Choroid plexus epithelial cell (primary cell): Measurements from ENCODE around the gene LGI4.
"Not testable (repeated sequence)": the region's sequence is repeated elsewhere in the genome, so short reads cannot be mapped to it uniquely, and the experiment has no call there.

ENCODE experiments used
- DNase-seq: peaks from one replicate; pipeline ENCODE4 v3.0.0-alpha.2; 2010; ENCODE audit warnings: low read depth
- H3K4me3 ChIP-seq: 2 replicates; pipeline ENCODE4 v1.5.1; 2011; ENCODE audit warnings: low read depth, mild to moderate bottlenecking, control low read depth, low read length, moderate library complexity
- CTCF ChIP-seq: conservative IDR thresholded peaks from 2 replicates; pipeline ENCODE4 v1.5.1; 2011; ENCODE audit warnings: low read depth, mild to moderate bottlenecking, control low read depth, inconsistent platforms, low read length, moderate library complexity

The LGI4 gene

GRCh38 chr19:35108730-35109129 lies 26.1 kb downstream of the LGI4 start:
- TF ChIP-seq CTCF = no peak
- DNase-seq = no peak
- no peak overlapping the region for H3K4me3 ChIP-seq

DNA sequence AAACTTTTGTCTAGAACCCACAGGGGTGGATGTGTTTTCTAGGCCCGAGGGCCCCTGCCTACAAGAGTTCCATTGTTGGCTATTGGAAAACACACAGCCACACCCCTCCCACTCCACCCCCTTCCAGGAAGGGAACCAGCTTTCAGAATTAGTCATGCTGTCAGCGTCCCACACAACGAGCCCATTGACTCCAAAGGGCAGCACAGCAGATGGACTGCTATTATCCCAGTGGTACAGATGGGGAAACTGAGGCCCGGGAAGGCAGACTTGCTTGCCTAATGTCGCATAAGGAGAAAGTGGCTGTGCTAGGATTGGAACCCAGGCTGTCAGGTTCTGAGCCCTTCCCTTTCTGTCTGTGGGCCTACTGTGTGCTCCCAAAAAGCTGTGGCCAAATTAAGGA lies 27.3 kb downstream of the LGI4 start:
- H3K4me3 ChIP-seq = no peak overlapping the region
- peak; percentile 35 for DNase-seq
- TF ChIP-seq CTCF = no peak

- DNase-seq = no peak
- no peak overlapping the region for H3K4me3 ChIP-seq
- no peak for TF ChIP-seq CTCF
Measured at GRCh38 chr19:35106898-35107541, 27.8 kb downstream of the LGI4 start.

GRCh38 chr19:35106291-35106583 lies 28.6 kb downstream of the LGI4 start:
- TF ChIP-seq CTCF = no peak
- no peak overlapping the region for H3K4me3 ChIP-seq
- DNase-seq = no peak

DNA sequence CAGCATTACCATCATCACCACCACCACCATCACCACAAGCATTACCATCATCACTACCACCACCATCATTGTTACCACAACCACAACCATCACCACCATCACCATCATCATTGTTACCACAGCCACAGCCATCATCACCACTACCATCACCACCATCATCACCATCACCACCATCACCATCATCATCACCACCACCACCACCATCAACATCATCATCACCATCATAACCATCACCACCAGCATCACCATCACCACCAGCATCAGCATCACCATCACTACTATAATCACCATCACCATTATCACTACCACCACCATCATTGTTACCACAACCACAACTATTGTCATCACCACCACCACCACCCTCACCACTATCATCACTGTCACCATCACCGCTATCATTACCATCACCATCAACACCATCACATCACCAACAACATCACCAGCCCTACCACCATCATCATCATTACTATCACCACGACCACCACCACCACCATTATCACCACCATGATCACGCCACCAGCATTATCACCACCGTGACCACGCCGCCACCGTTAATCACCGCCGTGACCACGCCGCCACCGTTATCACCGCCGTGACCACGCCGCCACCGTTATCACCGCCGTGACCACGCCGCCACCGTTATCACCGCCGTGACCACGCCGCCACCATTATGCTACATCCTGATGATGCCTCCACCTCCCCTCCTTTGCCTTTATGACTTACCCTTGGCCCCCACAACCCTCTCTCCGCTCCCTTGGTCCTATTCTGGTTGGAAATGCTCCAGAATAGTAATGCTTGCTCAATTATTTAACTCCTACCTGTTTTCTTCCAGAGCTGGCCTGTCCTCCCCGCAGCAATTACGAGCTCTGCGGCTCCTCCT lies 29.2 kb downstream of the LGI4 start:
- TF ChIP-seq CTCF = no peak
- no peak for DNase-seq
- H3K4me3 ChIP-seq = no peak overlapping the region

DNA sequence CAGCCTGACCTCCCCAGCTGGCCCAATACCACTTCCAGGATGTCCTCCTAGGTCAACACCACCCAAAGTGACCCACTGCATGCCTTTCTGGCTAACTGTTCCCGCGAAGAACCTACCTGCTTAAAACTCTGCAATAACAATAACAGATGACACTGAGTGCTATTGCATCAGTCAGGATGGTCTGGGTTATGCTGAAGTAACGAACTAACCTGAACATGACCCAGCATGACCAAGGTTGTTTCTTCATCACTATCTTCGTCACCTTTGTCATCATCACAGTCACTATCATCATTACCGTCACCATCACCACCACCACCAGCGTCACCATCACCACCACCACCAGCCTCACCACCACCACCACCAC lies 29.8 kb downstream of the LGI4 start:
- DNase-seq = no peak
- TF ChIP-seq CTCF = no peak
- H3K4me3 ChIP-seq = no peak overlapping the region

DNA sequence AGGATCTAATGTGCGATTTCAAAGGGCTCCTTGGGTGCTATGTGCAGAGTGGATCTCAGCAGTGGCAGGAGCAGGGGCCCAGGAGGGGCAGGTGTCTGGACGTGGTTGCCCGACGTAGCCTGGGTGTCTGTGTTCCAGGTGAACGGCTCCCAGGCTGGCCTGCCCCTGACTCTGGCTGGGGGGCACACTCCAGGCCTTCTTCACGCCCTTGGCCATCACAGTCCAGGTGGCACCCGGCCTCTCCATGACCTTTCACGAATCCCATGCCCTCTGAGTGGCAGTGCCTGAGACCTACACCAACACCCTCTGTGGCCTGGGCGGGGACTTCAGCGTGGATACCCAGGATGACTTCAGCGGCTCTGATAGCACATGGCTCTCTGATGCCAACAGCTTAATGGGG lies 30.5 kb downstream of the LGI4 start:
- no peak for DNase-seq
- H3K4me3 ChIP-seq = no peak overlapping the region
- no peak for TF ChIP-seq CTCF

DNA sequence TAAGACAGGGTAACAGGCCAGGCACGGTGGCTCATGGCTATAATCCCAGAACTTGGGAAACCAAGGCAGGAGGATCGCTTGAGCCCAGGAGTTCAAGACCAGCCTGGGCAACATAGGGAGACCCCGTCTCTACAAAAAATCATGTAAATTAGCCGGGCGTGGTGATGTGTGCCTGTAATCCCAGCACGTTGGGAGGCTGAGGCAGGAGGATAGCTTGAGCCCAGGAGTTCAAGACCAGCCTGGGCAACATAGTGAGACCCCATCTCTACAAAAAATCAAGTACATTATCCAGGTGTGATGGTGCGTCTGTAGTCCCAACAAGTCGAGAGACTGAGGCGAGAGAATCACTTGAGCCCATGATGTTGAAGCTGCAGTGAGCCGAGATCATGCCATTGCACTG lies 31.2 kb downstream of the LGI4 start:
- DNase-seq, H3K4me3 ChIP-seq: not testable (repeated sequence)

DNA sequence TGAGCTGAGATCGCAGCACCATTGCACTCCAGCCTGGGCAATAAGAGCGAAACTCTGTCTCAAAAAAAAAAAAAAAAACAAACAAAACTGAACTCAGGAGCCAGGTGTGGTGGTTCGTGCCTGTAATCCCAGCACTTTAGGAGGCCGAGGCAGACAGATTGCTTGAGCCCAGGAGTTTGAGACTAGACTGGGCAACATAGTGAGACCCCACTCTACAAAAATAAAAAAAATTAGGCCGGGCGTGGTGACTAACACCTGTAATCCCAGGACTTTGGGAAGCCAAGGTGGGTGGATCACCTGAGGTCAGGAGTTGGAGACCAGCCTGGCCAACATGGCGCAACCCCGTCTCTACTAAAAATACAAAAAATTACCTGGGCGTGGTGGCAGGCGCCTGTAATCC lies 32.9 kb downstream of the LGI4 start:
- DNase-seq = not testable (repeated sequence)

More for the DNA sequence above, 32.9 kb downstream of the LGI4 start:
- H3K4me3 ChIP-seq = not testable (repeated sequence)
